CD14-positive monocyte (primary cell): ENCODE measurements around the gene STK39. TPM values are rescaled to one million over a fixed set of nuclear protein-coding genes. Genes with fewer than 3 reads are reported as not detected.

Experiments
- DNase-seq, 3 donors: peaks; one replicate each; pipeline ENCODE4 v3.0.0-alpha.2; 2011 to 2022
- H2AFZ ChIP-seq: 2 replicates; pipeline ENCODE4 v1.6.0; 2012; ENCODE audit warnings: mild to moderate bottlenecking, low read depth, low read length, inconsistent platforms; ENCODE audit not compliant: insufficient read depth, poor library complexity, severe bottlenecking
- H3K27ac ChIP-seq, 2 donors: 1 replicate in 1 of 2; 2 replicates in 1 of 2; pipeline ENCODE4 v1.5.1; 2012 to 2013; ENCODE audit warnings: low read length in 2 of 2, control low read depth in 1 of 2, inconsistent platforms in 1 of 2, low read depth in 1 of 2, mild to moderate bottlenecking in 1 of 2
- H3K27me3 ChIP-seq, 2 donors: one replicate each; pipeline versions ENCODE4 v1.6.0 to v1.6.1; 2011 to 2013; ENCODE audit warnings: low read length in 2 of 2; ENCODE audit not compliant: control insufficient read depth in 2 of 2, insufficient read depth in 2 of 2
- H3K36me3 ChIP-seq, 2 donors: replicated peaks in 1 of 2; 1 replicate in 1 of 2; 2 replicates in 1 of 2; pipeline versions ENCODE4 v1.5.1 to v1.6.1; 2012 to 2013; ENCODE audit warnings: low read length in 2 of 2, control low read depth in 1 of 2, inconsistent platforms in 1 of 2, mild to moderate bottlenecking in 1 of 2; ENCODE audit not compliant: insufficient read depth in 2 of 2, control insufficient read depth in 1 of 2
- H3K4me1 ChIP-seq, 2 donors: 1 replicate in 1 of 2; 2 replicates in 1 of 2; pipeline versions ENCODE4 v1.5.1 to v1.6.1; 2012 to 2013; ENCODE audit warnings: low read length in 2 of 2, control low read depth in 1 of 2, inconsistent platforms in 1 of 2, mild to moderate bottlenecking in 1 of 2, moderate library complexity in 1 of 2; ENCODE audit not compliant: insufficient read depth in 2 of 2, control insufficient read depth in 1 of 2
- H3K4me2 ChIP-seq: replicated peaks from 2 replicates; pipeline ENCODE3; 2012; ENCODE audit warnings: low read length, moderate library complexity, mild to moderate bottlenecking; ENCODE audit not compliant: poor library complexity, severe bottlenecking; ENCODE audit errors: extremely low read depth
- H3K4me3 ChIP-seq, 3 experiments: fragments of 200-600 bp in 1 of 3; sonication (generic) in 1 of 3; replicated peaks in 1 of 3; 1 replicate in 2 of 3; 2 replicates in 1 of 3; pipeline ENCODE4 v1.5.1; 2011 to 2013; ENCODE audit warnings: low read length in 3 of 3, mild to moderate bottlenecking in 3 of 3, control low read depth in 2 of 3, low read depth in 2 of 3, inconsistent platforms in 1 of 3, moderate library complexity in 1 of 3
- H3K79me2 ChIP-seq: 2 replicates; pipeline ENCODE4 v1.6.0; 2012; ENCODE audit warnings: mild to moderate bottlenecking, control low read depth, inconsistent platforms, low read length, moderate library complexity; ENCODE audit not compliant: insufficient read depth
- H3K9ac ChIP-seq: 2 replicates; pipeline ENCODE4 v1.6.0; 2017; ENCODE audit warnings: low read length, mild to moderate bottlenecking; ENCODE audit not compliant: insufficient read depth, poor library complexity, severe bottlenecking
- H3K9me3 ChIP-seq, 2 donors: replicated peaks in 1 of 2; 1 replicate in 1 of 2; 2 replicates in 1 of 2; pipeline versions ENCODE4 v1.5.1 to v1.6.1; 2012 to 2013; ENCODE audit warnings: low read length in 2 of 2, control low read depth in 1 of 2; ENCODE audit not compliant: control insufficient read depth in 1 of 2, insufficient read depth in 1 of 2
- H4K20me1 ChIP-seq: 2 replicates; pipeline ENCODE4 v1.6.0; 2012; ENCODE audit warnings: mild to moderate bottlenecking, low read length, control low read depth, moderate library complexity; ENCODE audit not compliant: insufficient read depth
- H3K27ac Mint-ChIP-seq, 7 donors: one replicate each; pipeline ENCODE4 v1.8.0; 2020; ENCODE audit warnings: mild to moderate bottlenecking in 7 of 7, mixed read lengths in 7 of 7, moderate library complexity in 6 of 7, inconsistent platforms in 2 of 7
- H3K27me3 Mint-ChIP-seq, 3 donors: one replicate each; pipeline ENCODE4 v1.8.0; 2021 to 2022; ENCODE audit warnings: low read depth in 3 of 3, mild to moderate bottlenecking in 3 of 3, mixed read lengths in 3 of 3, moderate library complexity in 3 of 3, inconsistent platforms in 1 of 3
- H3K36me3 Mint-ChIP-seq, 2 donors: one replicate each; pipeline ENCODE4 v1.8.0; 2020; ENCODE audit warnings: mixed read lengths in 2 of 2, inconsistent platforms in 1 of 2, mild to moderate bottlenecking in 1 of 2
- H3K4me1 Mint-ChIP-seq: one replicate; pipeline ENCODE4 v1.8.0; 2020; ENCODE audit warnings: mild to moderate bottlenecking, mixed read lengths
- H3K4me3 Mint-ChIP-seq, 2 donors: one replicate each; pipeline ENCODE4 v1.8.0; 2020; ENCODE audit warnings: mild to moderate bottlenecking in 2 of 2, mixed read lengths in 2 of 2, moderate library complexity in 1 of 2
- H3K9me3 Mint-ChIP-seq, 7 donors: one replicate each; pipeline ENCODE4 v1.8.0; 2020 to 2022; ENCODE audit warnings: mixed read lengths in 7 of 7, mild to moderate bottlenecking in 6 of 7, moderate library complexity in 6 of 7, inconsistent platforms in 2 of 7
- CTCF ChIP-seq: fragments of 200-600 bp; IDR thresholded peaks from one replicate; pipeline ENCODE4 v1.8.0; 2022; ENCODE audit warnings: antibody characterized with exemption, mild to moderate bottlenecking
- WGBS: methylation state at CpG from one replicate; pipeline ENCODE4 v1.1.5; 2013; ENCODE audit warnings: missing lambda C conversion rate; ENCODE audit not compliant: insufficient coverage; 5-methylcytosine and 5-hydroxymethylcytosine counted together
- intact Hi-C, 2 donors: fragments of 100-400 bp; cut with micrococcal nuclease; formaldehyde crosslinking; loops; one replicate each; pipeline versions ENCODE4 v1.15.0 to v1.15.1; 2023
- polyA plus RNA-seq, 3 donors: library from polyadenylated mRNA; depleted of rRNA in 1 of 3; unstranded in 2 of 3; stranded (reverse) in 1 of 3; fragments of 300-500 nt in 2 of 3; fragments of >200 nt in 1 of 3; fragmentation: Illumina TruSeq in 2 of 3; gene quantifications; 1 replicate in 2 of 3; 2 replicates in 1 of 3; pipeline ENCODE4 v1.2.3, GENCODE V29; 2012 to 2021

The STK39 gene
- polyA plus RNA-seq, 3 donors: 1.2 to 2.7 (median 2.6) TPM

GRCh38 chr2:168216351-168217005 is 30.9 kb downstream of the STK39 start:
- Histone ChIP-seq H4K20me1 (peaks cover under 1% of the 10 kb centered on the region), H3K27me3 (no peaks in the 10 kb centered on the region), H3K4me3 (no peak overlapping the region), H3K27ac (no peak overlapping the region), H3K9ac (no peak overlapping the region), H2AFZ (no peak overlapping the region), H3K4me1 (peaks cover 16 to 21% of the 10 kb centered on the region in 2 donors), H3K36me3 (no peaks in the 10 kb centered on the region), H3K79me2 (peaks cover 73% of the 10 kb centered on the region), H3K9me3 (no peaks in the 10 kb centered on the region), H3K4me2 (no peak overlapping the region)
- no peak for TF ChIP-seq CTCF
- Mint-ChIP-seq H3K4me3 (no peak overlapping the region), H3K27me3 (no peaks in the 10 kb centered on the region), H3K27ac (no peak overlapping the region), H3K9me3 (no peaks in the 10 kb centered on the region), H3K36me3 (peaks cover 12 to 15% of the 10 kb centered on the region in 2 donors), H3K4me1 (peaks cover 28% of the 10 kb centered on the region)
- 97% methylated on average over 9 of the region's 12 CpGs for WGBS
- intact Hi-C loops: no loop called here
- DNase-seq: no peak

GRCh38 chr2:168215813-168216212 is 31.6 kb downstream of the STK39 start:
- peak overlapping the region in 1 of 7 donors; percentile 22 for H3K27ac Mint-ChIP-seq
- peaks cover 32% of the 10 kb centered on the region for H3K4me1 Mint-ChIP-seq

More at GRCh38 chr2:168215813-168216212, 31.6 kb downstream of the STK39 start:
- no peak overlapping the region for H3K27ac ChIP-seq
- H3K9me3 ChIP-seq: no peaks in the 10 kb centered on the region
- TF ChIP-seq CTCF: no peak
- H3K9me3 Mint-ChIP-seq: no peaks in the 10 kb centered on the region
- no peak overlapping the region for H3K4me3 Mint-ChIP-seq
- H3K36me3 ChIP-seq: no peaks in the 10 kb centered on the region
- H3K4me2 ChIP-seq: no peak overlapping the region
- WGBS: no CpG with 5 or more reads among the region's 1 CpG
- H3K36me3 Mint-ChIP-seq: peaks cover 12 to 15% of the 10 kb centered on the region in 2 donors
- peaks cover 72% of the 10 kb centered on the region for H3K79me2 ChIP-seq
- no peak overlapping the region for H3K9ac ChIP-seq
- H3K4me3 ChIP-seq: no peak overlapping the region
- no peaks in the 10 kb centered on the region for H3K27me3 ChIP-seq
- no peaks in the 10 kb centered on the region for H3K27me3 Mint-ChIP-seq
- H3K4me1 ChIP-seq: peaks cover 18 to 22% of the 10 kb centered on the region in 2 donors
- H2AFZ ChIP-seq: no peak overlapping the region
- no peaks in the 10 kb centered on the region for H4K20me1 ChIP-seq
- DNase-seq: no peak
- intact Hi-C loops: no loop called here
